HFF-Myc (cell line): ENCODE data around the gene GPR3.

Source experiments
- DNase-seq: peaks from one replicate; pipeline ENCODE4 v3.0.0-alpha.2; 2011; ENCODE audit warnings: low read depth; ENCODE audit errors: extremely low read depth
- H3K4me3 ChIP-seq: replicated peaks from 2 replicates; pipeline ENCODE4 v1.5.1; 2011; ENCODE audit warnings: low read depth, mild to moderate bottlenecking, control low read depth, low read length
- CTCF ChIP-seq: IDR thresholded peaks from 2 replicates; pipeline ENCODE4 v1.5.1; 2012; ENCODE audit warnings: mild to moderate bottlenecking, low read depth, low read length, control low read depth; ENCODE audit errors: missing control alignments

The GPR3 gene

GRCh38 chr1:27438621-27439061 is 46.2 kb downstream of the GPR3 start:
- H3K4me3 ChIP-seq: no peak overlapping the region
- DNase-seq: no peak
- TF ChIP-seq CTCF: no peak

- no peak for DNase-seq
- no peak overlapping the region for H3K4me3 ChIP-seq
- TF ChIP-seq CTCF: no peak
These were observed 46.7 kb downstream of the GPR3 start for GRCh38 chr1:27439150-27439549.

- no peak for DNase-seq
- TF ChIP-seq CTCF: no peak
- H3K4me3 ChIP-seq: no peak overlapping the region
These were observed 52.2 kb downstream of the GPR3 start for GRCh38 chr1:27444632-27445031.
